ENCODE measurements around the gene DIAPH3.

GRCh38 chr13:59834801-59835200 is 328.9 kb downstream of the DIAPH3 start:
- TF ChIP-seq CTCF (IDR thresholded peaks at IDR 0.05; ENCODE audit: control extremely low read depth in 1 of 3, insufficient read depth in 1 of 3, low read depth in 1 of 3, low read length in 3 of 3) (no peak), SP1 (IDR thresholded peaks at IDR 0.05; ENCODE audit: low read depth, low read length) (no peak)

All from H1 (cell line).